AG08396 (cell line): ENCODE results near the gene CLEC18C.
"Not testable (repeated sequence)": the region's sequence is repeated elsewhere in the genome, so short reads cannot be mapped to it uniquely, and the experiment has no call there.

Experiments
- DNase-seq: peaks from one replicate; pipeline ENCODE4 v3.0.0; 2012; ENCODE audit warnings: low spot score, mixed read lengths

The CLEC18C gene

DNA sequence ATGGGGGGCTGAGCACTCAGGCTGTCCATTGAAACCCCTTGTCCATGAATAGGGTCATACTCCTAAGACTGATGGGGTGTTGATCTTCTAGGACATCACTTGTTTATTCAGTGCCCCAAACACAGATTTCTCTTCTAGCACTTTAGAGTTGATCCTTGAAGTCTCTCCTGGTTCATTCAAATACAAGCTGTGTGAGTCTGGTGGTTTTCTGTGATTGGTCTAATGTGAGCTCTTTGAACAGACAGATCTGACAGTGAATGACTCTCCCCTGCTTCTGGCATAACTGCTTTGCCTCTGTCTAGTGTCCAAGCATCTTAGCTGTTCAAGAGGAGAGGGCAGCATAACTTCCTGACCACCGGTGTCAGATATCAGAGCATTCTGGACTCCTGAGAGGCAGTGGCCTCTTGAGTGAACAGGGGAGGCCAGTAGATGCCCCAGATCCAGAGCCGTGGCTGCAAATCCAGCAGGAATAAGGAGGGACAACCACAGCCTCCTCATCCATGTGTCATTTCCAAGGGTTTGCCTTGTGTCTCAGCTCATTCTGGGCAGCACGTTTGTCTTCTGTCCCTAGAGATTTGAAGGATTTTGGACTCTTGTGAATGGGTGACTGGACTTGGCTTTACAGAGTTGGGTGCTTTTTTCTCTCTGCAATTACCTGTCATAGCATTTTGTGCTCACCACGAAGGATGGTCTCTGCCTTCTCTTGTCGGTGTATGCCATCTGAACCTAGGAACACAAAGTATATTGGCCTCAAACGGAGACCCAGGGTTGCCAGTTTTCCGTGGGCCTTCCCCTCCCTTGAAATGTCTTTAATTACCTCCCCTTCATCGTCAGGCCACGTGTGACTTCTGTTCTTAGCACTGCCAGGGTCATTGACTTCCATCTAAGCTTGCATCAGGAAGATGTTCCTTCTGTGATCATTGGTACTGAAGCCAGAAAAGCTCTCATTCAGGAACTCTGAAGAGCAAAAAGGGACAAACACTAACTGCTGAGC is 13.9 kb upstream of the CLEC18C start:
- peak; percentile 25 for DNase-seq

DNA sequence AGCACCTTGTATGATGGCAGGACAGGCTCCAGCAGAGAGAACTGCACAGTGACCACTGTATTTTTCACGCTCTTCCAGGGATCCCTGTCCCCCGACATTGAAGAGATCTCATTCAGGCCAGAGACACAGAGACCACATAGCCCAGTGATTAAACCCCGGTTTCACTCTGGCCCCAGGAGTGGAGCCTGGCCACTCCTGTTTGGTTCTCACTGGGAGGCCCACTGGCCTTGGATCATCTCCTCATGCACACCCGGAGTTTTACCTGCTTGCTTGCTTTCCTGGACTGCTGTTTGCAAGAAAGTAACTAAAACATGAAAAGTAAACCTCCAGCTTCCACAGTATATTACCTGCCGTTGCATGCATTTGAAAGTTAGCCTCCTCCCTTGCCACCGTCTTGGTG is 13.2 kb upstream of the CLEC18C start:
- DNase-seq, result no peak

DNA sequence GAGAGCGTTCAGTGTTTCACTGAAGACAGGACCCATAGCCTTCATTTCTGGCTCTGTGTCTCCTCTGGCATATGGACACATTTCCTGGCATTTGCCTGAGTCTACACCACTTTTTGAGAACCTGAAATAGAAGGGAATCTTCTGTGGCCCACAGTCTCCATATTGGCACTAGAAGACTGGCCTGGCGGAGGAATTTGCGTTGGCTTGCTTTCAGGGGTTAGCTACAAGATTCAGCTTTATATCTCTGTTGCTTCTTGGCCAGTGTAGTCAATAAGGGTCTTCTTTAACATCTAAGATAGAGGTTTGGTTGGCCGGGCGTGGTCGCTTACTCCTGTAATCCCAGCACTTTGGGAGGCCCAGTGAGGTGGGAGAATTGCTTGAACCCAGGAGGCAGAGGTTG is 12.8 kb upstream of the CLEC18C start:
- peak; percentile 2 for DNase-seq

DNA sequence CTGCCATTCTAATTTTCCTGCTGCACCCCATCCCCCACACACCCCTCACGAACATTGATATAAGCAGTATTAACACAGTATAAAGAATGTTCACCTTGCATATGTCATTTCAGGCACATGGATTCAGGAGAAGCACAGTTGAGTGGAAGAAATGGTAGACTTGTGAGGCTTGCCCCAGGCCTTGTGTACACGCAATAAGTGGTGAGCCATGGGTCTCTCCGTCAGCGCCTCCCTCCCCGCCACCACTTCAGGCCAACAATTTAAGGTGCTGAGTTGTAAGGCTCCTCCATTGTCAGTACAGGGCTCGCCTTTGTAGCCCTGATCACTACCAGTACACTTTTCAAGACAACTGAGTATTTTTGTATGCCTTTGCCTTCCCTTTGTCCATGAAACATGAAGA is 12.2 kb upstream of the CLEC18C start:
- peak; percentile 3 for DNase-seq

DNA sequence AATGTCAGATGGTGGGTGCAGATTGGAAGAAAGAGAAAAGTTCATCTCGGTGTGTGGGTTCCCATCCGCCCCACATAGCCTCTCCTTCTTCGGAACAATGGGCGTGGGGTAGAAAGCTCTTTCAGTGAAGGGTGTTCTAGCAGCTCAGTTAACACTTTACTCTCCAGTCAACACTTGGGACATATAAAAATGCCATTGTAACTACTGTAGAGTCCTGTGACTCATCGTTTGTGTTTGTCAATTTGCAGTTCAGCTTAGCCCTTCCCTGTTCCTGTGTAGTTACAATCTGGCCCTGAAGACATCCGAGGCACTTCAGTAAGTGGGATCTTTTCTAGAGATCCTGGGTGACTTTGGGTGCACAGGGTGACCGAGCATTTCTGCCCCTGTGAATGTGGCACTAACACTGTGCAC is 11.5 kb upstream of the CLEC18C start:
- peak; percentile 83 for DNase-seq

DNA sequence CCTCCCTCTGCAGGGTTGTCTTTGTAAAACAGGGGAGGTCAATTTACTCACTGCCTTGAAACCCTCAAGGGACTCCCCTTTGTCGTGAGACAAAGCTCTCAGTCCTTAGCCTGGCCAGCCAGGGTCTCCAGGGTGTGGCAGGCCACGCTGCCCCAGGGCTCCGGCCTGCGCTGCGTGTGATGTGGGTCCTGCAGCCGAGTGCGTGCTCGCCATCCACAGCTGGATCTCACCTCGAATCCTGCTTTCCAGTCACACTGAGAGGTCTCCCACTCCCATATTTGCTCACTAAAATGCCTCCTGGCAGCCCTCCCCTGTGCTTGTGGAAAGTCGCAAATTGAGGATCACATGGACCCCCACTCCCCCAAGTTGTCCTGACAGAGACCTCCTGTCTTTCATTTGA is 10.0 kb upstream of the CLEC18C start:
- DNase-seq, result no peak

DNA sequence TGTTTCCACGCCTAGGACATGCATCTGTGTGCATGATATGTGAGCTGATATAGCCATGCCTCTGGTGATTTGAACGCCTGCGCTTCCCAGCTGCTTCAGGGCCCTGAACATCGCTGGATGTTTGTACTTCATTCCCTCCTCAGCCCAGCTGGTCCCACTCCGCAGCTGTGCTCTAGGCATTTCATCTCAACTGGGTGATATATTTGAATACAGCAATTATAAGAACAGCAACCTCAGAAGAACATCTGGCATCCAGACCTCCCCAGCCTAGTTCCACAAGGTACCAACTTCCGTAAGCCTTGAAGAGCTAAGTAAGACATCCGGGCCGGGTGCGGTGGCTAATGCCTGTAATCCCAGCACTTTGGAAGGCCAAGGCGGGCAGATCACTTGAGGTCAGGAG is 6.9 kb upstream of the CLEC18C start:
- DNase-seq, result not testable (repeated sequence)

DNA sequence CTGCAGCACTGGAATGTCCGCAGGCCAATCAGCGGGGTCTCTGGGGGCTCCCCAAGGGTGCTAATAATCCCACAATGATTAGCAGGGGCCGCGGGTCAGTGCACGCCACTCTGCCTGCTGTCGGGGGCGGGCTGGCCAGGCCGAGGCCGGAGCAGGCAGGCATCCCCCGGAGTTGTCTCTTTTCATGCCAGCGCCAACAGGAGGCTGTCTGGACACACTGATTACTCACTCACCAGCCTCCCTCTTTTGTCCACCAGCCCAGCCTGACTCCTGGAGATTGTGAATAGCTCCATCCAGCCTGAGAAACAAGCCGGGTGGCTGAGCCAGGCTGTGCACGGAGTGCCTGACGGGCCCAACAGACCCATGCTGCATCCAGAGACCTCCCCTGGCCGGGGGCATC is 329 bp downstream of the CLEC18C start:
- DNase-seq, result not testable (repeated sequence)

DNA sequence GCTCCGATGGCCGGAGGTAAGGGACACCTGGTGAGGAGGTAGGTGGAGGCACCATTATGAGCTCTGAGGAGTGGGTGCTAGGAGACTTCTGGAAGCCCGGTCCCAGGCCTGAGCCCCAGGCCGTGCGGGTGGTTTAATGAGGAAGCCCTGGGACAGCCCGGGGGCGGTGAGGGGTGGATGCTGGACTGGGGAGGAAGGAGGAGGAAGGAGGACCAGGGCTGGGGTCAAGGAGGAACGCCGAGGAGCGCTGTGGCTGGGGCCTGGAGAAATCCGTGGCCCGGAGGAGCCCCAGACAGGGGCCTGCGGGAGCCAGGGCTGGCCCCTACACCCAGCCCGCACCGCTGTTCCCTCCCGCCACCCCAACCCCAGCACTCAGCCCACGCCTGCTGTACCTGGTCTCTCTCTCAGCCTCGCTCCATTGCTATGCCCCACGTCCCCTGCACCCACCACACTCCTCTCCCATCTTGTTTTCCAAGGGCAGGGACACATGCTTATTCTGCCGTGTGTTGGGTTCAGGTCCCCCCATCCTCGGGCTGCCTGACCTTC is 873 bp downstream of the CLEC18C start:
- DNase-seq, result not testable (repeated sequence)

DNA sequence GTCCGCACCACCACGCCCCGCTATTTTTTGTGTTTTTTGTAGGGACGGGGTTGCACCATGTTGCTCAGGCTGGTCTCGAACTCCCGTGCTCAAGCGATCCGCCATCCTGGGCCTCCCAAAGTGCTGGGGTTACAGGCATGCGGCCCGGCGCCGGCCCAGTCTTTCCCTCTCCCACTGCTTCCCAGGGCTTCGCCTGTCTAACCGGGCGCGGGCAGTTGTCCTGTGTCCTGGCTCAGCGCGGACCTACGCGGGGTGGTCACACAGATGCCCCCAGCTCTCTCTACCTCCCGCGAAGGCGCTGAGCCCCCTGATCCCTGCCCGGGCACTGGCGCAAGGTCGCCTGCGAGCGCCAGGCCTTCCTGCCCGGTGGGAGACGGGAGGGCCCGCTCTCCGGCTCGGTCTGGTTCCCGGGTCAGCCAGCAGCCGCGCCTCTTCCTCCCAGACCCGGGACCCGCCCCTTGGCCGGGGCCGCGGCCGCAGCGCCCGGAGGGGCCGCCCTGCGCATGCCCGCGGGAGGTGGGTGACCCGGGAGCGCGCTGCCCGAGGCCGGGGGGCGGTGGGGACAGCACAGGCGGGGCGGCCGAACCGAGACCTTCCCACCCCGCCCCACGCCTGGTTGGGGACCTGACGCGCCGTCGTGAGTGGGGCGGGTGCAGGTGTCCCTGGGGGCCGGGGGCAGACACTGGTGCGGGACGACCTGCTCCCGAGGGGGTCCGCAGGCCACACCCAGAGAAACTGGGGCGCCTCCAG is 14.4 kb downstream of the CLEC18C start:
- not testable (repeated sequence) for DNase-seq

DNA sequence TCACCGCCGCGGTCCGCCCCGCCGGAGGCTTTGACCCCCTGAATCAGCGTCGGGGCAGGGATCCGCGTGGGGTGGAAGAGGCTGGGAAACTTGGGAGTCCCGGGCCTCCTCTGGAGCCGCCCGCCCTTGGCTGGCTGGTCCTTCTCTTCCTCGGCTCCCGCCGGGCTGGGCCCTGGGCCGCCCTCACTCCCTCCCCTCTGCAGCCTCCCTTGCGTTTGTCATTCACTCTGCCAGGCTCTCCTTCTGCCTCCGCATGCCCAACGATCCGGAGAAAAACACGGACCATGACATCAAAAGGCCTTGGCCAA is 15.0 kb downstream of the CLEC18C start:
- DNase-seq, result not testable (repeated sequence)

DNA sequence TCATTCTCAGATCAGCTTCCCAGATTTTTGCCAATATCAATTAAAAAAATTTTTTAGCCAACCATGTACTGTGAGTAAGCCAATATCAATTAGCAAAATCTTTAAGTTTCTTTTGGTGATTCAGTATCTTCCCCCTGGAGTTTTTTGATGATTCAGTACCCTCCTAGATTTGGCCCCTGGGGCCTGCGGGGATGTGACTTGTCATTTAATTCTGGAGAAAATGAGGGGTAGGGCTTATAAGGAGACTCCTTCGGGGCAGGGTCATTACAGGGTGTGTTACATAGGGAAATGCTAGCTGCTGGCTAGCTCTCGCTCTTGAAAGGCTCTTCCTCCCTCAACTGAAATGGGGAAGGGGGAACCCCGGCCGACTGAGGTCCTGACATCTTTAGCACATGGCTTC is 17.0 kb downstream of the CLEC18C start:
- DNase-seq, result not testable (repeated sequence)

DNA sequence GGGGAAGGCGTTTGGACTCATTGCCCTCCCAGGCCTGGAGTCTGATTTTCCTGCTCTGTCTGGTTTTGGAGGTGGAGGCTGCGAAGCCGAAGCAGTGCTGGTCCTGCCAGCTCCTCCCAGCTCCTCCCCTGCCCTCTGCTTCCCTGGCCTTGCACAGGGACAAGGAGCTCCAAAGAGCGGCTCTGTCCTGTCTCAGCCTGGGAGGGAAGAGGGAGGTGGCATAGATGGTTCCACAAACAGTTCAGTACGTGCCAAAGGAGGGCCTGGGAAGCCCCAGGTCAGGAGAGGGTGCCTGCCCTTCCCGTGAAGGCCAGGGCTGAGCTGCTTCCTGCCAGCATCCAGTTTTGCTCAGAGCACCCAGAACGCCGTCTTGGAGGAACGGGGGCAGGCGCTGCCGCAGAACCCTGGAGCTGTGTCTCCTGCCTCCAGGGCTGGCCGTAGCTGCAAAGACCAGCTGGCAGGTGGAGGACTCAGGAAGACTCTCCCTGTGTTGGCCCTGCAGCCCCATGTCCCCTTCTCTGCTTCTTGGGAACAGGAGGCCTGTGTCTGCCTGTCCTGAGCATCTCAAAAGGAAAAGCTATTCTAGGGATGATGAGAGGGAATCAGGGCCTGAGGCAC is 23.2 kb downstream of the CLEC18C start:
- DNase-seq, result not testable (repeated sequence)

DNA sequence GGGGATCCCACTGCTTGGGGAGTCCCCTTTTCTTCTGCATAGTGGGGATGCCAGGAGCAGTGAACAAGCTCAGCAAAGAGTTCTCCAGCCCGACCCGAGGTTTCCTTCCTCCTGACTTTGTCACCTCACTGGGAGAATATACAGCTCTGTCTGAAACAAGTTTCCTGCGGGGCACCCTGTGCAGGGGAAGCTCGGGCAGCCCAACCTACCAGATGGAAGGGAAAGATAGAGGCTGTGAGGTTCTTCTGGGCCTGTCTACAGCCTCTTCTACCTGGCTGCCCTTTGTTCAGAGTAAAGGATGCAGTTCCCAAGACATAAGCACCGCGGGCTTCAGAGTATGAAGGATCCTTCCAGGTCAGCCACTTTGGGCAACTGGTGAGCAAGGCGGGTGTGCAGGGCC is 24.0 kb downstream of the CLEC18C start:
- not testable (repeated sequence) for DNase-seq

DNA sequence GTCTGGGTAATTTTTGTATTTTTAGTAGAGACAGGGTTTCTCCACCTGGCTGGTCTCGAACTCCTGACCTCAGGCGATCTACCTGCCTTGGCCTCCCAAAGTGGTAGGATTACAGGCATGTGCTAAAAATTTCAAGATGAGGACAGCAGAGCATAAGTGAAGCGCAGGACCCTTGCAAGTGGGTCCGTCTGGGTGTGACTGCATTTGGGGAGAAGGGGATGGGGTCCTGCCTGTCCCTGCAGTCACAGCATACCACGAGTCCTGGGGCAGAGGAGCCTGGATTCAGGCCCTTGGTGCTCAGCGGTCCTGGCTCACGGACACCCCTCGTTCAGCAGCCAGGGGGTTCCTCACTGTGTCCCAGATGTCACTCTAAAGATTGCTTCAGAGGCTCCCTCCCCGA is 24.6 kb downstream of the CLEC18C start:
- not testable (repeated sequence) for DNase-seq

DNA sequence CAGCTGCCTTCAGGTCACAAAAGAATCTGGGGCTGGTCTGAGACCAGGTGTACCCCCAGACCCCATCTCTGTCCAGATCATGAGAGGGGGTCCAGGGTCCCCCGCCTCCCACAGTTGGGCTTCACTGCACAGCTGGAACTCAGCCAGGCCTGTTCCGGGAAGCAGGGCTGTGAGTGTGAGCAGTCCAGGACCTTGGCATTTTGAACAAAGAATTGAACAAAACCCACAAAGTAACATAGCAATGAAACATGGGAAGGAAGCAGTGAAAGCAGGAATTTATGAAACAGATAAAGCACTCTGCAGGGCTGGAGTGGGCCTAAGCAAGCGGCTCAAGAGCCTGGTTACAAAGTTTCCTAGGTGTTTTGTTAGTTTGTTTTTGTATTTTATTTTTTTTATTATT is 25.1 kb downstream of the CLEC18C start:
- peak; percentile 4 for DNase-seq

DNA sequence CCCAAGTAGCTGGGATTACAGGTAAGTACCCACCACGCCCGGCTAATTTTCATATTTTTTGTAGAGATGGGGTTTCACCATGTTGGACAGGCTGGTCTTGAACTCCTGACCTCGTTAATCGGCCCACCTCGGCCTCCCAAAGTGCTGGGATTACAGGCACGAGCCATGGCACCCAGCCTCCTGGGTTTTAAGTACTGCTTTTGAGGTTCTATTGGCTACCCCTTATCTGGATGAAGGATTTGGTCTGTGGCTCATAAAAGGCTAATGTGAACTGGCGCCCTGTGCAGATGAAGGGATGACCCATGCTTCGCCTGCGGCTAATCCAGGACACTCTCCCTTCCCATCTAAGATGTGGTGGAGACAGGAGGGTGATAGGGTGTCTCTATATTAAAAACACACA is 25.6 kb downstream of the CLEC18C start:
- not testable (repeated sequence) for DNase-seq

DNA sequence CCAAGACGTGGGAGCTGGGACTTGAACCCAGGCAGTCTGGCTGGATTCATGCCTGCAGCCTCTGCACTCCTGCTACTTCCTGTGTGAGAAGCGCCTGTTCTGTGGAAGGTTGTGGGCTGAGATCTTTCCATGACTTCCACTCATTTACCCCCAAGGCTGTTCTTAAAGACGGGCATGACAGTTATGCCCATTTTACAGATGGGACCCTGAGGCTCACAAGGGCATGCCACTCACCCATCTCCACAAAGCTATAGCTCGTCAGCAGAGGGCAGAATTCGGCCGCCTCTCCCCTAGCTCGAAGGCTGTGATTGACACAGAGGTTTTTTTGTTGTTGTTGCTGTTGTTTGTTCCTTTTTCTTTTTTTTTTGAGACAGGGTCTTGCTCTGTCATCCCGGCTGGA is 26.5 kb downstream of the CLEC18C start:
- not testable (repeated sequence) for DNase-seq

DNA sequence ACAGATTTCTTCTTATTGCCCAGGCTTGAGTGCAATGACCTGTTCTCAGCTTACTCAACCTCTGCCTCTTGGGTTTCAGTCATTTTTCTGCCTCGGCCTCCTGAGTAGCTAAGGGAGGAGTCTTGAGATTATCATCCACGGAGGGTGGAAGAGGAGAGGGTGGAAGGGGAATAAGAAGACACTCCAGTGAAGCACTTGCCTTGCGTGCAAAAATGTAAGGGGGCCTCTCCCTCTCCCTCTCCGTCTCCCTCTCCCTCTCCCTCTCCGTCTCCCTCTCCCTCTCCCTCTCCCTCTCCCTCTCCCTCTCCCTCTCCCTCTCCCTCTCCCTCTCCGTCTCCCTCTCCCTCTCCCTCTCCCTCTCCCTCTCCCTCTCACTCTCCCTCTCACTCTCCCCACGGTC is 29.9 kb downstream of the CLEC18C start:
- not testable (repeated sequence) for DNase-seq

DNA sequence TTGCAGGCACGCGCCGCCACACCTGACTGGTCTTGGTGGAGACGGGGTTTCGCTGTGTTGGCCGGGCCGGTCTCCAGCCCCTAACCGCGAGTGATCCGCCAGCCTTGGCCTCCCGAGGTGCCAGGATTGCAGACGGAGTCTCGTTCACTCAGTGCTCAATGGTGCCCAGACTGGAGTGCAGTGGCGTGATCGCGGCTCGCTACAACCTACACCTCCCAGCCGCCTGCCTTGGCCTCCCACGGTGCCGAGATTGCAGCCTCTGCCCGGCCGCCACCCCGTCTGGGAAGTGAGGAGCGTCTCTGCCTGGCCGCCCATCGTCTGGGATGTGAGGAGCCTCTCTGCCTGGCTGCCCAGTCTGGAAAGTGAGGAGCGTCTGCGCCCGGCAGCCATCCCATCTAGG is 30.4 kb downstream of the CLEC18C start:
- DNase-seq, result not testable (repeated sequence)

DNA sequence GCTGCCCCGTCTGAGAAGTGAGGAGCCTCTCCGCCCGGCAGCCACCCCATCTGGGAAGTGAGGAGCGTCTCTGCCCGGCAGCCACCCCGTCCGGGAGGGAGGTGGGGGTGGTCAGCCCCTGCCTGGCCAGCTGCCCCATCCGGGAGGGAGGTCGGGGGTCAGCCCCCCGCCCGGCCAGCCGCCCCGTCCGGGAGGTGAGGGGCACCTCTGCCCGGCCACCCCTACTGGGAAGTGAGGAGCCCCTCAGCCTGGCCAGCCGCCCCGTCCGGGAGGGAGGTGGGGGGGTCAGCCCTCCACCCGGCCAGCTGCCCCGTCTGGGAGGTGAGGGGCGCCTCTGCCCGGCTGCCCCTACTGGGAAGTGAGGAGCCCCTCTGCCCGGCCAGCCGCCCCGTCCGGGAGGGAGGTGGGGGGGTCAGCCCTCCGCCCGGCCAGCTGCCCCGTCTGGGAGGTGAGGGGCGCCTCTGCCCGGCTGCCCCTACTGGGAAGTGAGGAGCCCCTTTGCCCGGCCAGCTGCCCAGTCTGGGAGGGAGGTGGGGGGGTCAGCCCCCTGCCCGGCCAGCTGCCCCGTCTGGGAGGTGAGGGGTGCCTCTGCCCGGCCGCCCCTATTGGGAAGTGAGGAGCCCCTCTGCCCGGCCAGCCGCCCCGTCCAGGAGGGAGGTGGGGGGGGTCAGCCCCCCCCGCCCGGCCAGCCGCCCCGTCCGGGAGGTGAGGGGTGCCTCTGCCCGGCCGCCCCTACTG is 31.2 kb downstream of the CLEC18C start:
- DNase-seq, result not testable (repeated sequence)

DNA sequence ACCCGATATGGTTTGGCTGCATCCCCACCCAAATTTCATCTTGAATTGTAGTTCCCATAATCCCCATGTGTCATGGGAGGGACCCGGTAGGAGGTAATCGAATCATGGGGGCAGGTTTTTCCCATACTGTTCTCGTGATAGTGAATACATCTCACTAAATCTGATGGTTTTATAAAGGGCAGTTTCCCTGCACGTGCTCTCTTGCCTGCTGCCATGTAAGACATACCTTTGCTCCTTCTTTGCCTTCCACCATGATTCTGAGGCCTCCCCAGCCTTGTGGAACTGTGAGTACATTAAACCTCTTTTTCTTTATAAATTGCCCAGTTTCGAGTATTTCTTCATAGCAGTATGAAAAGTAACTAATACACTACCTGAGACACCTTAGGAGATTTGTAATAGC is 32.8 kb downstream of the CLEC18C start:
- DNase-seq, result not testable (repeated sequence)
